CD14-positive monocyte (primary cell): ENCODE results near the gene RRAS. TPM values are rescaled to one million over a fixed set of nuclear protein-coding genes. Genes with fewer than 3 reads are reported as not detected.

Experiments used
- DNase-seq, 3 donors: peaks; one replicate each; pipeline ENCODE4 v3.0.0-alpha.2; 2011 to 2022
- H2AFZ ChIP-seq: 2 replicates; pipeline ENCODE4 v1.6.0; 2012; ENCODE audit warnings: mild to moderate bottlenecking, low read depth, low read length, inconsistent platforms; ENCODE audit not compliant: insufficient read depth, poor library complexity, severe bottlenecking
- H3K27ac ChIP-seq, 2 donors: 1 replicate in 1 of 2; 2 replicates in 1 of 2; pipeline ENCODE4 v1.5.1; 2012 to 2013; ENCODE audit warnings: low read length in 2 of 2, control low read depth in 1 of 2, inconsistent platforms in 1 of 2, low read depth in 1 of 2, mild to moderate bottlenecking in 1 of 2
- H3K27me3 ChIP-seq, 2 donors: one replicate each; pipeline versions ENCODE4 v1.6.0 to v1.6.1; 2011 to 2013; ENCODE audit warnings: low read length in 2 of 2; ENCODE audit not compliant: control insufficient read depth in 2 of 2, insufficient read depth in 2 of 2
- H3K36me3 ChIP-seq, 2 donors: replicated peaks in 1 of 2; 1 replicate in 1 of 2; 2 replicates in 1 of 2; pipeline versions ENCODE4 v1.5.1 to v1.6.1; 2012 to 2013; ENCODE audit warnings: low read length in 2 of 2, control low read depth in 1 of 2, inconsistent platforms in 1 of 2, mild to moderate bottlenecking in 1 of 2; ENCODE audit not compliant: insufficient read depth in 2 of 2, control insufficient read depth in 1 of 2
- H3K4me1 ChIP-seq, 2 donors: 1 replicate in 1 of 2; 2 replicates in 1 of 2; pipeline versions ENCODE4 v1.5.1 to v1.6.1; 2012 to 2013; ENCODE audit warnings: low read length in 2 of 2, control low read depth in 1 of 2, inconsistent platforms in 1 of 2, mild to moderate bottlenecking in 1 of 2, moderate library complexity in 1 of 2; ENCODE audit not compliant: insufficient read depth in 2 of 2, control insufficient read depth in 1 of 2
- H3K4me2 ChIP-seq: replicated peaks from 2 replicates; pipeline ENCODE3; 2012; ENCODE audit warnings: low read length, moderate library complexity, mild to moderate bottlenecking; ENCODE audit not compliant: poor library complexity, severe bottlenecking; ENCODE audit errors: extremely low read depth
- H3K4me3 ChIP-seq, 3 experiments: fragments of 200-600 bp in 1 of 3; sonication (generic) in 1 of 3; replicated peaks in 1 of 3; 1 replicate in 2 of 3; 2 replicates in 1 of 3; pipeline ENCODE4 v1.5.1; 2011 to 2013; ENCODE audit warnings: low read length in 3 of 3, mild to moderate bottlenecking in 3 of 3, control low read depth in 2 of 3, low read depth in 2 of 3, inconsistent platforms in 1 of 3, moderate library complexity in 1 of 3
- H3K79me2 ChIP-seq: 2 replicates; pipeline ENCODE4 v1.6.0; 2012; ENCODE audit warnings: mild to moderate bottlenecking, control low read depth, inconsistent platforms, low read length, moderate library complexity; ENCODE audit not compliant: insufficient read depth
- H3K9ac ChIP-seq: 2 replicates; pipeline ENCODE4 v1.6.0; 2017; ENCODE audit warnings: low read length, mild to moderate bottlenecking; ENCODE audit not compliant: insufficient read depth, poor library complexity, severe bottlenecking
- H3K9me3 ChIP-seq, 2 donors: replicated peaks in 1 of 2; 1 replicate in 1 of 2; 2 replicates in 1 of 2; pipeline versions ENCODE4 v1.5.1 to v1.6.1; 2012 to 2013; ENCODE audit warnings: low read length in 2 of 2, control low read depth in 1 of 2; ENCODE audit not compliant: control insufficient read depth in 1 of 2, insufficient read depth in 1 of 2
- H4K20me1 ChIP-seq: 2 replicates; pipeline ENCODE4 v1.6.0; 2012; ENCODE audit warnings: mild to moderate bottlenecking, low read length, control low read depth, moderate library complexity; ENCODE audit not compliant: insufficient read depth
- H3K27ac Mint-ChIP-seq, 7 donors: one replicate each; pipeline ENCODE4 v1.8.0; 2020; ENCODE audit warnings: mild to moderate bottlenecking in 7 of 7, mixed read lengths in 7 of 7, moderate library complexity in 6 of 7, inconsistent platforms in 2 of 7
- H3K27me3 Mint-ChIP-seq, 3 donors: one replicate each; pipeline ENCODE4 v1.8.0; 2021 to 2022; ENCODE audit warnings: low read depth in 3 of 3, mild to moderate bottlenecking in 3 of 3, mixed read lengths in 3 of 3, moderate library complexity in 3 of 3, inconsistent platforms in 1 of 3
- H3K36me3 Mint-ChIP-seq, 2 donors: one replicate each; pipeline ENCODE4 v1.8.0; 2020; ENCODE audit warnings: mixed read lengths in 2 of 2, inconsistent platforms in 1 of 2, mild to moderate bottlenecking in 1 of 2
- H3K4me1 Mint-ChIP-seq: one replicate; pipeline ENCODE4 v1.8.0; 2020; ENCODE audit warnings: mild to moderate bottlenecking, mixed read lengths
- H3K4me3 Mint-ChIP-seq, 2 donors: one replicate each; pipeline ENCODE4 v1.8.0; 2020; ENCODE audit warnings: mild to moderate bottlenecking in 2 of 2, mixed read lengths in 2 of 2, moderate library complexity in 1 of 2
- H3K9me3 Mint-ChIP-seq, 7 donors: one replicate each; pipeline ENCODE4 v1.8.0; 2020 to 2022; ENCODE audit warnings: mixed read lengths in 7 of 7, mild to moderate bottlenecking in 6 of 7, moderate library complexity in 6 of 7, inconsistent platforms in 2 of 7
- WGBS: methylation state at CpG from one replicate; pipeline ENCODE4 v1.1.5; 2013; ENCODE audit warnings: missing lambda C conversion rate; ENCODE audit not compliant: insufficient coverage; 5-methylcytosine and 5-hydroxymethylcytosine counted together
- intact Hi-C, 2 donors: fragments of 100-400 bp; cut with micrococcal nuclease; formaldehyde crosslinking; loops; one replicate each; pipeline versions ENCODE4 v1.15.0 to v1.15.1; 2023
- polyA plus RNA-seq, 3 donors: library from polyadenylated mRNA; depleted of rRNA in 1 of 3; unstranded in 2 of 3; stranded (reverse) in 1 of 3; fragments of 300-500 nt in 2 of 3; fragments of >200 nt in 1 of 3; fragmentation: Illumina TruSeq in 2 of 3; gene quantifications; 1 replicate in 2 of 3; 2 replicates in 1 of 3; pipeline ENCODE4 v1.2.3, GENCODE V29; 2012 to 2021
- TF ChIP-seq, protein P1 (sequence below): fragments of 200-600 bp; IDR thresholded peaks from one replicate; pipeline ENCODE4 v1.8.0; 2022; ENCODE audit warnings: antibody characterized with exemption, mild to moderate bottlenecking

RRAS gene
- polyA plus RNA-seq, 3 donors: 74.9 to 91.7 (median 80.0) TPM

DNA sequence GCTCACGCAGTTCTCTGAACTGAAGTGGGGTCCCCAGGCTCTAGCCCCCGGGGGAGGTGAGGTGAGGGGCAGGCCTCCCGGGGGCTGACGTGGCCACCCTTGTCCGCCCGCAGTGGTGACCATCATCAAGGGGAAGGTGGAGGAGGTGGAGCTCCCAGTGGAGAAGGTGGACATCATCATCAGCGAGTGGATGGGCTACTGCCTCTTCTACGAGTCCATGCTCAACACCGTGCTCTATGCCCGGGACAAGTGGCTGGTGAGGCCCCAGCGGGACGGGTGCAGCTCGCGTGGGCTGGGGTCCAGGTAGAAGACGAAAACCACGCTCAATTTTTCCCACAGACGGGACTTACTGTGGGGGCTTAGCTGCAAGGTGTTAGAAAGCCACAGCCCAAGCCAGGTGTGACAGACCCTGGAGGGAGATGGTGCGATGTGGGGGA lies 43.9 kb upstream of the RRAS start:
- intact Hi-C loops: no loop called here
- H3K9me3 Mint-ChIP-seq: peaks cover 0 to 2% (median 0%) of the 10 kb centered on the region in 7 donors
- Histone ChIP-seq H2AFZ (no peak overlapping the region), H3K27ac (no peak overlapping the region), H3K4me1 (peaks cover 16 to 27% of the 10 kb centered on the region in 2 donors), H3K27me3 (no peaks in the 10 kb centered on the region), H3K4me2 (no peak overlapping the region), H3K79me2 (peaks cover 21% of the 10 kb centered on the region), H3K36me3 (peaks cover 33 to 47% of the 10 kb centered on the region in 2 donors), H3K9ac (no peak overlapping the region), H3K4me3 (no peak overlapping the region), H4K20me1 (peaks cover 14% of the 10 kb centered on the region), H3K9me3 (no peaks in the 10 kb centered on the region)
- WGBS: 96% methylated on average over 18 of the region's 18 CpGs
- peak overlapping the region in 2 of 7 donors; percentile 44 to 68 for H3K27ac Mint-ChIP-seq
- H3K36me3 Mint-ChIP-seq: peaks cover 55 to 68% of the 10 kb centered on the region in 2 donors
- H3K4me3 Mint-ChIP-seq: no peak overlapping the region
- DNase-seq: no peak
- H3K27me3 Mint-ChIP-seq: peaks cover 5 to 10% (median 7%) of the 10 kb centered on the region in 3 donors
- TF ChIP-seq, protein P1, sequence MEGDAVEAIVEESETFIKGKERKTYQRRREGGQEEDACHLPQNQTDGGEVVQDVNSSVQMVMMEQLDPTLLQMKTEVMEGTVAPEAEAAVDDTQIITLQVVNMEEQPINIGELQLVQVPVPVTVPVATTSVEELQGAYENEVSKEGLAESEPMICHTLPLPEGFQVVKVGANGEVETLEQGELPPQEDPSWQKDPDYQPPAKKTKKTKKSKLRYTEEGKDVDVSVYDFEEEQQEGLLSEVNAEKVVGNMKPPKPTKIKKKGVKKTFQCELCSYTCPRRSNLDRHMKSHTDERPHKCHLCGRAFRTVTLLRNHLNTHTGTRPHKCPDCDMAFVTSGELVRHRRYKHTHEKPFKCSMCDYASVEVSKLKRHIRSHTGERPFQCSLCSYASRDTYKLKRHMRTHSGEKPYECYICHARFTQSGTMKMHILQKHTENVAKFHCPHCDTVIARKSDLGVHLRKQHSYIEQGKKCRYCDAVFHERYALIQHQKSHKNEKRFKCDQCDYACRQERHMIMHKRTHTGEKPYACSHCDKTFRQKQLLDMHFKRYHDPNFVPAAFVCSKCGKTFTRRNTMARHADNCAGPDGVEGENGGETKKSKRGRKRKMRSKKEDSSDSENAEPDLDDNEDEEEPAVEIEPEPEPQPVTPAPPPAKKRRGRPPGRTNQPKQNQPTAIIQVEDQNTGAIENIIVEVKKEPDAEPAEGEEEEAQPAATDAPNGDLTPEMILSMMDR: no peak
- peaks cover 16% of the 10 kb centered on the region for H3K4me1 Mint-ChIP-seq

DNA sequence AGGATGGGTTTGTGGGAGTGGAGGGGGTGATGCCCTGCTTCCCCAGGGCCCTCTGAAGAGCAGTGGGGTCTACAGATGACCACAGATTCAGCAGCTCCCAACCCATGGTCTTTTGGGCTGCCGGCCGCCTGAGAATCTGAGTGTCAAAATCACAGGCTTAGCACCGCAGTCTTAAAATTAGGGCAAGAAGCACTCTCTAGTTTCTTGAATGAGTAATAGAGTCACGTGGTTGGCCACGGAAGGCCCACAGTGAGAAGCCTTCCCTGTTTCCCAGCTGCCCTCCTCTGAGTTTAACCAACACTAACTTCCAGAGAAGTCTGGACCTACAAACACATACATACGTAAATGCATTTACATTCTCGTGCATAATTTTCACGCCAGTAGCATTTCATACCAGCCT lies 42.3 kb upstream of the RRAS start:
- peak overlapping the region in 2 of 7 donors; percentile 13 to 72 for H3K27ac Mint-ChIP-seq
- H3K4me3 ChIP-seq: no peak overlapping the region
- peaks cover 25% of the 10 kb centered on the region for H4K20me1 ChIP-seq
- H3K36me3 ChIP-seq: peaks cover 33 to 47% of the 10 kb centered on the region in 2 donors
- H3K4me1 ChIP-seq: peaks cover 19 to 33% of the 10 kb centered on the region in 2 donors
- no peaks in the 10 kb centered on the region for H3K9me3 ChIP-seq
- 95% methylated on average over 4 of the region's 8 CpGs for WGBS
- no peak overlapping the region for H3K4me2 ChIP-seq
- H3K9me3 Mint-ChIP-seq: peaks cover 0 to 2% (median 0%) of the 10 kb centered on the region in 7 donors
- peaks cover 45 to 57% of the 10 kb centered on the region in 2 donors for H3K36me3 Mint-ChIP-seq
- no peak overlapping the region for H2AFZ ChIP-seq
- no peaks in the 10 kb centered on the region for H3K27me3 ChIP-seq
- intact Hi-C loops: no loop called here
- peaks cover 0 to 6% (median 0%) of the 10 kb centered on the region in 3 donors for H3K27me3 Mint-ChIP-seq
- H3K4me1 Mint-ChIP-seq: peaks cover 17% of the 10 kb centered on the region
- no peak overlapping the region for H3K4me3 Mint-ChIP-seq
- H3K79me2 ChIP-seq: peaks cover 35% of the 10 kb centered on the region
- H3K27ac ChIP-seq: no peak overlapping the region
- DNase-seq: no peak
- TF ChIP-seq, protein P1: no peak
- no peak overlapping the region for H3K9ac ChIP-seq
